Panc1 (cell line): ENCODE measurements around the gene PPP2R5A.

Experiments
- CTCF ChIP-seq: fragments of 450-650 bp; IDR thresholded peaks from 2 replicates; pipeline ENCODE4 v1.5.1; 2017; ENCODE audit warnings: mild to moderate bottlenecking
- POLR2AphosphoS5 ChIP-seq: IDR thresholded peaks from 2 replicates; pipeline ENCODE4 v1.6.1; 2012; ENCODE audit warnings: mild to moderate bottlenecking, low read depth, low read length, moderate library complexity
- REST ChIP-seq, 2 experiments: IDR thresholded peaks; 2 replicates each; pipeline ENCODE4 v1.6.1; 2011 to 2012; ENCODE audit warnings: low read depth in 2 of 2, control low read depth in 1 of 2, low read length in 1 of 2, mild to moderate bottlenecking in 1 of 2, moderate library complexity in 1 of 2; ENCODE audit not compliant: insufficient read depth in 1 of 2
- SIN3A ChIP-seq: IDR thresholded peaks from 2 replicates; pipeline ENCODE4 v1.6.1; 2012; ENCODE audit warnings: low read depth, mild to moderate bottlenecking, low read length, moderate library complexity, borderline replicate concordance; ENCODE audit not compliant: insufficient read depth
- TCF7L2 ChIP-seq: IDR thresholded peaks from 2 replicates; pipeline ENCODE4 v1.6.1; 2011; ENCODE audit warnings: mild to moderate bottlenecking, low read depth, low read length, inconsistent platforms

- TF ChIP-seq CTCF: no peak
- TF ChIP-seq REST (IDR thresholded peaks at IDR 0.05; ENCODE audit: insufficient read depth in 1 of 2, low read depth in 2 of 2, low read length in 1 of 2): no peak
- TF ChIP-seq POLR2AphosphoS5: no peak
- TF ChIP-seq TCF7L2: no peak
- no peak for TF ChIP-seq SIN3A
Measured at GRCh38 chr1:212297338-212297737, 12.1 kb downstream of the PPP2R5A start.
